ENCODE measurements around the gene INPP5A. TPM values are rescaled to one million over a fixed set of nuclear protein-coding genes. Genes with fewer than 3 reads are reported as not detected.

Gene INPP5A
- total RNA-seq, 1 donor = 36.8 TPM

DNA sequence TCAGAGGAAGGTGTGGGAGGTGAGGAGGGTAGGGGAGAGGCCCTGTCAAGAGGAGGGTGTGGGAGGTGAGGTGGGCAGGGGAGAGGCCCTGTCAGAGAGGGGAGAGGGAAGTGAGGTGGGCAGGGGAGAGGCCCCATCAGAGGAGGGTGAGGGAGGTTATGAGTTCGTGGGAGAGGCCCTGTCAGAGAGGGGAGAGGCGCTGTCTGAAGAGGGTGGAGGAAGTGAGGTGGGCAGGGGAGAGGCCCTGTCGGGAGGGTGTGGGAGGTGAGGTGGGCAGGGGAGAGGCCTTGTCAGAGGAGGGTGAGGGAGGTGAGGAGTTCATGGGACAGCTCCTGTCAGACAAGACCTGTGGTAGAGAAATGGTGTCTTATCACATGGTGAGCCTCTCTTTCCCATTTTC, 74.4 kb downstream of the INPP5A start:
- DNase-seq (ENCODE audit: low read depth) = no peak

DNA sequence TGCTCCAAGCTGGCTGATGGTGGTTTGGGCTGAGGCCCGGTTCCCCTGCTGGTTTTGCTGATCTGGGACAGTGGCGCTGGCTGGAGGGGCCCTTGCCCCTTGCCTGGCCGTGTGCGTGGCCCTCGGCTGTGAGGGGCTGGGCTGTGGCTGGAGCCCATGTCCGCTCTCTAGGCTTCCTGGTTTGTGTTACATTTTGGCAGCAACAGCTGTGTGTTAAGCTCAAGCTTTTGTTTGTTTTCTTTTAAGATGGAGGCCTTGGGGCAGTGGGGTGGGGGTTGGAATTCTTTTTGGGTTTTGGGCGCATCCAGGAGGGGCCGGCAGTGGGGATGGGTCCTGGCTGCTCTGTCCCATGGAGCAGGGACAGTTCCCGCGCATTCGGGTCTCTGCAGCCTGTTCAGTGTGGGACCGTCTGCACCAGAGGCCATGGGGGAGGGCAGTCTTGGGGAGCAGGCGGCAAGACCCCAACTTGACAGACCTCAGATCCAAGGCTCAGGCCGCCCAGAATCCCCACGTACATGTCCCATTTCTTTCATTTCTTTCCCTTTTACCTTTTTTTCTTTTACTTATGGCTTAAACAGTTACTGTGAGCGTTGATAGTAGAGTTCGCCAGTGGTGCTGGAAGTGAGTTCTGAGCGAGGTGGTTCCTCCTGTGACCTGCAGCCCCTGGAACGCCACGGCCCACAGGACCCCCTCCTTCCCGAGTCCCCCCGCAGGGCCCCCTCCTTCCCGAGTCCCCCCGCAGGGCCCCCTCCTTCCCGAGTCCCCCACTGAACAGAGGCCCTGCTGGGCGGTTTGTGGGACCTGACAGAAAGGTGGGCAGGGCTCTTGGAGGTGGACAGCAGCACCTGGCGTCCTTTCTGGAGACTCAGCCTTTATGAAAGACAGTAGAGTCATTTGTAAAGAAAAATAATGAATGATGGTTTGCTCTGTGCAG, 75.3 kb downstream of the INPP5A start:
- TF ChIP-seq, protein P1, sequence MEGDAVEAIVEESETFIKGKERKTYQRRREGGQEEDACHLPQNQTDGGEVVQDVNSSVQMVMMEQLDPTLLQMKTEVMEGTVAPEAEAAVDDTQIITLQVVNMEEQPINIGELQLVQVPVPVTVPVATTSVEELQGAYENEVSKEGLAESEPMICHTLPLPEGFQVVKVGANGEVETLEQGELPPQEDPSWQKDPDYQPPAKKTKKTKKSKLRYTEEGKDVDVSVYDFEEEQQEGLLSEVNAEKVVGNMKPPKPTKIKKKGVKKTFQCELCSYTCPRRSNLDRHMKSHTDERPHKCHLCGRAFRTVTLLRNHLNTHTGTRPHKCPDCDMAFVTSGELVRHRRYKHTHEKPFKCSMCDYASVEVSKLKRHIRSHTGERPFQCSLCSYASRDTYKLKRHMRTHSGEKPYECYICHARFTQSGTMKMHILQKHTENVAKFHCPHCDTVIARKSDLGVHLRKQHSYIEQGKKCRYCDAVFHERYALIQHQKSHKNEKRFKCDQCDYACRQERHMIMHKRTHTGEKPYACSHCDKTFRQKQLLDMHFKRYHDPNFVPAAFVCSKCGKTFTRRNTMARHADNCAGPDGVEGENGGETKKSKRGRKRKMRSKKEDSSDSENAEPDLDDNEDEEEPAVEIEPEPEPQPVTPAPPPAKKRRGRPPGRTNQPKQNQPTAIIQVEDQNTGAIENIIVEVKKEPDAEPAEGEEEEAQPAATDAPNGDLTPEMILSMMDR (IDR thresholded peaks at IDR 0.05; ENCODE audit: insufficient read depth, low read length) = no peak
- H3K4me3 ChIP-seq (ENCODE audit: low read depth, low read length) = no peak overlapping the region
- no peak for DNase-seq (ENCODE audit: low read depth)

More for the DNA sequence above, 74.4 kb downstream of the INPP5A start:
- H3K4me3 ChIP-seq (ENCODE audit: low read depth, low read length) = no peak overlapping the region
- TF ChIP-seq, protein P1 (IDR thresholded peaks at IDR 0.05; ENCODE audit: insufficient read depth, low read length) = no peak

DNA sequence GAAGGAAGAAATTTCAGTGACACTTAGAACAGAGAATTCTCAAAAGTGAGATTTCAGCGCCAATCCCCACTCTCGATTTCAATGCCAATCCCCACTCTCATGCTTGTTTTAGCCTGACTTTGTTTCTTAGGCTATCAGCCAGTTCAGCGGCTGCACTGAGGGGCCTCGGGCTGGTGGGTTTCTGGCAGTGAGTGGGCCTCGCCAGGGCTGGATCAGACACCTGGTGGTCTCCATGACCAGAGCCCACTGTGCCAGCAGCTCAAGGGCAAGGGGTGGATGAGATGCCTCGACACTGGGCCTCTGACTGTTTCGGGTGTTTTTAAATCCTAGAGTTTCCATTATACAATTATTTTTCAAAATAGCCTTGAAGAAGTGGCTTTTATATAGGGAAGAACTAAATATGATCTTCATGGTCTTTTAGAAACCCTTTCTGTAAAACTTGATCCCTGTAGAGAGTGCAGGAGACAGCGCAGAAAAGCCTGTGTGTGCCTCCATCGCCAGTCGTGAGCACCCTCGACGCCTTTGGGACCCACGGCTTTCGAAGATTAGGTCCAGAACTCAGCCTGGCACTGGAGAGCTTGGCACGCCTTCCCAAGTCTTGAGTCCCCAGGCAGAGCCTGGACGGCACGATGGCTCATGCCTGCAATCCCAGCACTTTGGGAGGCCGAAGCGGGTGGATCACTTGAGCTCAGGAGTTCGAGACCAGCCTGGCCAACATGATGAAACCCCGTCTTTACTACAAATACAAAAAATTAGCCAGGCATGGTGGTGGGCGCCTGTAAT, 76.2 kb downstream of the INPP5A start:
- TF ChIP-seq, protein P1 (IDR thresholded peaks at IDR 0.05; ENCODE audit: insufficient read depth, low read length) = no peak
- DNase-seq (ENCODE audit: low read depth) = no peak
- no peak overlapping the region for H3K4me3 ChIP-seq (ENCODE audit: low read depth, low read length)

DNA sequence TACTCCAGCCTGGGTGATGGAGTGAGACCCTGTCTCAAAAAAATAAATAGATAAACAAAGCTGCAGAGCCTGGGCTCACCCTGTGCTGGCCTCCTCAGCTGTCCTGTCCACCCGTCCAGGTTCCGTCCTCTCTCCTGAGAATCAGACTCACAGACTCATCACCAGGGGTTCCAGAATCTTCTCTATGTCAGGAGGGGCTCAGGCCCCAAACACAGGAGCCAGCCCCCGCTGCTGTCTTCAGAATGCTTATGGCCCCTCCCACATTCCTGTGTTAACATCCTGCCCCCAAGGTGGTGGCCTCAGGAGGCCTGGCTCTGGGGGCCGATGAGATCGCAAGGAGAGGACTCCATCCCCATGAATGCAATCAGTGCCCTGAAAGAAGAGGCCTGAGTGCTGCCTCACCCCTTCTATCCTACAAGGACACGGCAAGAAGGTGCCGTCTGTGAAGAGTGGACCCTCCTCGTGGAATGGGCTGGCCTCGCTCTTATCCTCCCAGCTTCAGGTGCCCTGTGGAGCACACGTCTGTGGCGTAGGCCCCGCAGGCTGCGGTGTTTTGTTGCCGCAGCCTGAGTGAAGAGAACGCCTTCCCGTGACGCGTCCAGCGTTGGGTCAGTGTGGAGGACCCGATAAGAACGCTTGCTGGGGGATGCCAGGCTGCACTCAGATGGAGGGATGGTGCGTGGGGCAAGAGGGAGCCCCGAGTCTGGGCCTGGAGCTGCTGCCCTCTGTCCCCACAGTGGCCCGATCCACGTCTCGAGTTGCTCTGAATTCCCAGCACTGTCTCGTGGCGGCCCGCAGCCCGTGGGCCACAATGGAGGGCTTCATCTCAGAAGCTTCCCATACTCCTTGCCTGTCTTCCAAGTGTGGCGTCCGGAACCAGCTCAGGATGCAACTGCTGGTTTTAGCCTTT, 77.1 kb downstream of the INPP5A start:
- DNase-seq (ENCODE audit: low read depth) = no peak
- no peak overlapping the region for H3K4me3 ChIP-seq (ENCODE audit: low read depth, low read length)
- TF ChIP-seq, protein P1 (IDR thresholded peaks at IDR 0.05; ENCODE audit: insufficient read depth, low read length) = no peak

DNA sequence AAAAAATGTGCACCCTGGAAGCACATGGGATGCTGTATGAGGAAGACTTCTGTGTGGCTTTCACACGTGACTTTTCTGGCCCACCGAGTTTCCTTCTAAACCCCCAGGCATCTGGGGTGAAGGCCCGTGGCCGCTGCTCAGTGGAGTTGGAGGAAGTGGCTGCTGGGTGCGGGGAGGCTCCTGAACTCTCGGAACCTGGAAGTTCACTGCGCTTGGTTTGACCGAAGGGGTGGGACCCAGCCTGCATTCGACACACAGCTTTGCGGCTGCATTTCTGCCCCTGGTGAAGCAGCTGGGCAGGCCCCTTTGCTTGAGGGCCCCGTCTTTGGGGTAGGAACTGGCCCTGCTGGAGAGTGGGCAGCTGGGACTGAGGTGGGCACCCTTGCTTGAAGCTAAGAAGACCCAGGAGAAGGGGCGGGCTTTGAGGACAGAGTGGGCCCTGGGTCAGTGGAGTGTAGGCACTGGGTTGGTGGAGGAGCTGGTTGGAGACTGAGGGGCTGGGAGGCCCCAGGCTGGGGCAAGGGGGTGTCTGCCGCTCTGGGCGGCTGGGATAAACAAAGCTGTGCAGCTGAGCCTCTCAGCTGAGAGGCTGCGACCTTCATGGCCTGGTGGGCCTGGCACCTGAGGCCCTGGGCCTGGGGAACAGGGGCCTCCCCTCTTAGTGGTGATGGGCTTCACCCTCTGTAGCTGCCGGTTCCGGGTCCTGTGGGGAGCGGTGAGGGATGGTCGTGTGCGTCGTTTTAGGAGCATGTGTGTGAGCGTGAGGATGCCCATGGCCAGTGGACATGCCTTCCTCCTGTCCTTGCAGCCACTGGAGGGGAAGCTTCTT, 78.0 kb downstream of the INPP5A start:
- H3K4me3 ChIP-seq (ENCODE audit: low read depth, low read length) = no peak overlapping the region
- TF ChIP-seq, protein P1 (IDR thresholded peaks at IDR 0.05; ENCODE audit: insufficient read depth, low read length) = no peak
- no peak for DNase-seq (ENCODE audit: low read depth)

Data from fibroblast of the aortic adventitia (primary cell).